Psoas muscle (tissue), 8 donors: ENCODE data around the gene COL13A1. TPM values are rescaled to one million over a fixed set of nuclear protein-coding genes. Genes with fewer than 3 reads are reported as not detected.

Experiments
- ATAC-seq, 4 donors: fragments of 200-7000 bp; cut with Tn5 transposase; one replicate each; pipeline ENCODE4 v1.9.1; 2020; ENCODE audit warnings: moderate library complexity in 3 of 4, mild to moderate bottlenecking in 2 of 4
- DNase-seq, 2 donors: peaks; one replicate each; pipeline ENCODE4 v3.0.0-alpha.2; 2020
- H3K27ac ChIP-seq: fragments of 200-600 bp; one replicate; pipeline ENCODE4 v1.8.0; 2022
- H3K27me3 ChIP-seq, 3 donors: fragments of 200-600 bp in 1 of 3; one replicate each; pipeline versions ENCODE4 v1.6.1 to v1.8.0; 2013 to 2022; ENCODE audit warnings: low read length in 2 of 3, mild to moderate bottlenecking in 2 of 3, moderate library complexity in 1 of 3; ENCODE audit not compliant: insufficient read depth in 3 of 3
- H3K36me3 ChIP-seq, 2 donors: fragments of 200-600 bp in 1 of 2; one replicate each; pipeline versions ENCODE4 v1.6.1 to v1.8.0; 2013 to 2022; ENCODE audit warnings: low read depth in 1 of 2, mild to moderate bottlenecking in 1 of 2, moderate library complexity in 1 of 2; ENCODE audit not compliant: insufficient read depth in 1 of 2
- H3K4me1 ChIP-seq: fragments of 200-600 bp; one replicate; pipeline ENCODE4 v1.8.0; 2022
- H3K4me3 ChIP-seq: fragments of 200-600 bp; one replicate; pipeline ENCODE4 v1.8.0; 2022; ENCODE audit warnings: mild to moderate bottlenecking
- H3K9me3 ChIP-seq: fragments of 200-600 bp; one replicate; pipeline ENCODE4 v1.8.0; 2022
- CTCF ChIP-seq: fragments of 200-600 bp; IDR thresholded peaks from one replicate; pipeline ENCODE4 v1.8.0; 2022; ENCODE audit warnings: antibody characterized with exemption
- WGBS, 3 donors: extraction: QIAGEN DNeasy Blood & Tissue Kit; methylation state at CpG; one replicate each; pipeline versions ENCODE4 v1.1.6 to v1.1.7; 2013; 5-methylcytosine and 5-hydroxymethylcytosine counted together
- intact Hi-C, 2 donors: fragments of 100-400 bp; cut with DNase I; formaldehyde crosslinking; loops; one replicate each; pipeline versions ENCODE4 v1.11.0 to v1.14.2; 2022
- polyA plus RNA-seq, 3 donors: library from polyadenylated mRNA; stranded (reverse); fragments of 200-250 nt; gene quantifications; one replicate each; pipeline ENCODE4 v1.2.3, GENCODE V29; 2013
- total RNA-seq, 4 donors: library from RNA; stranded (reverse); fragmentation: NEBNext Ultra II Directional in 2 of 4; extraction: Animal tissue kit (Norgen Biotek cat#: 25700) in 2 of 4; gene quantifications; one replicate each; pipeline versions ENCODE4 v1.2.1 to v1.2.4, GENCODE V29; 2021 to 2023
- donor health status: healthy with polysubstance abuse.
- donor health status: DM: no; HTN: no; CAD: no; lungs with moderate emphysema.
- donor health status: Bipolar disorder and iron deficiency.
- donor health status: healthy.
- donor health status: DM: yes; HTN: yes; CAD: no.
- donor health status: DM: no; HTN: no; CAD: no.
- donor health status: DM: no; HTN: no; CAD: no.
- donor health status: DM: yes; HTN: yes; CAD: no.

Gene COL13A1
- total and polyA plus RNA-seq, 7 donors = 0.35 to 10.7 (median 2.6) TPM

GRCh38 chr10:69897999-69898398 is 96.3 kb downstream of the COL13A1 start:
- Histone ChIP-seq H3K4me1 (peaks cover 33% of the 10 kb centered on the region), H3K36me3 (no peaks in the 10 kb centered on the region), H3K4me3 (no peak overlapping the region), H3K9me3 (no peaks in the 10 kb centered on the region), H3K27me3 (no peaks in the 10 kb centered on the region), H3K27ac (no peak overlapping the region)
- WGBS, 3 donors = 56 to 76% (median 62%) methylated on average over 10 of the region's 10 CpGs
- TF ChIP-seq CTCF = no peak
- intact Hi-C loops = no loop called here
- DNase-seq (no peak), ATAC-seq (no peak)

- Histone ChIP-seq H3K9me3 (no peaks in the 10 kb centered on the region), H3K36me3 (no peaks in the 10 kb centered on the region), H3K27me3 (no peaks in the 10 kb centered on the region), H3K4me3 (no peak overlapping the region), H3K27ac (no peak overlapping the region), H3K4me1 (peaks cover 33% of the 10 kb centered on the region)
- ATAC-seq = no peak
- no peak for DNase-seq
- intact Hi-C loops = no loop called here
- no peak for TF ChIP-seq CTCF
- 75 to 77% (median 77%) methylated on average over 10 of the region's 10 CpGs for WGBS, 3 donors
These were observed 96.8 kb downstream of the COL13A1 start for GRCh38 chr10:69898524-69898923.

- no peaks in the 10 kb centered on the region for H3K27me3 ChIP-seq
- ATAC-seq (no peak), DNase-seq (no peak)
- intact Hi-C loops = no loop called here
- peaks cover 33% of the 10 kb centered on the region for H3K4me1 ChIP-seq
- no peak overlapping the region for H3K4me3 ChIP-seq
- H3K36me3 ChIP-seq = no peaks in the 10 kb centered on the region
- peak overlapping the region; percentile 36 for H3K27ac ChIP-seq
- TF ChIP-seq CTCF = no peak
- no peaks in the 10 kb centered on the region for H3K9me3 ChIP-seq
- WGBS, 3 donors = 86 to 95% (median 91%) methylated on average over 2 of the region's 2 CpGs
These were observed 97.2 kb downstream of the COL13A1 start for GRCh38 chr10:69898941-69899340.

- Histone ChIP-seq H3K4me3 (no peak overlapping the region), H3K27ac (peak overlapping the region; percentile 36), H3K9me3 (no peaks in the 10 kb centered on the region), H3K27me3 (no peaks in the 10 kb centered on the region), H3K36me3 (peaks cover 0 to 3% of the 10 kb centered on the region in 2 donors), H3K4me1 (peaks cover 33% of the 10 kb centered on the region)
- WGBS, 3 donors = 63 to 78% (median 65%) methylated on average over 12 of the region's 12 CpGs
- no peak for TF ChIP-seq CTCF
- DNase-seq (peak in 1 of 2 donors; percentile 70), ATAC-seq (peak; percentile 27 to 78 (median 61))
- intact Hi-C loops = no loop called here
These were observed 98.3 kb downstream of the COL13A1 start for GRCh38 chr10:69899727-69900595.
